ENCODE results near the gene FGF7. TPM values are rescaled to one million over a fixed set of nuclear protein-coding genes. Genes with fewer than 3 reads are reported as not detected.

The FGF7 gene
- total and polyA plus RNA-seq, 2 of the 8 experiments (the other 6 are each of a cell fraction or from before 2014, with no cell fraction given) = not detected

- TF ChIP-seq CHD7 (IDR thresholded peaks at IDR 0.05; ENCODE audit: insufficient replicate concordance, low read length) (no peak), MAFK (IDR thresholded peaks at IDR 0.05; ENCODE audit: low read depth, low read length) (no peak), NRF1 (IDR thresholded peaks at IDR 0.05; ENCODE audit: low read depth, low read length) (no peak)
These were observed 43.0 kb upstream of the FGF7 start (continued) for GRCh38 chr15:49379996-49380395.

Data from H1 (cell line).